ENCODE measurements around the gene CHRDL1.

- TF ChIP-seq CTCF (IDR thresholded peaks at IDR 0.05) = no peak
- TF ChIP-seq POLR2A (IDR thresholded peaks at IDR 0.05) = no peak
- TF ChIP-seq POLR2AphosphoS5 (IDR thresholded peaks at IDR 0.05) = no peak
- TF ChIP-seq EP300 (IDR thresholded peaks at IDR 0.05) = no peak
Observed at GRCh38 chrX:110671068-110671803, 124.4 kb downstream of the CHRDL1 start.
